ENCODE data around the gene IP6K3. TPM values are rescaled to one million over a fixed set of nuclear protein-coding genes. Genes with fewer than 3 reads are reported as not detected.
A peak's percentile ranks its signal among the peaks of the same experiment; 100 is the strongest.

IP6K3 gene
- total and polyA plus RNA-seq, 12 donors, result 0.06 to 1.6 (median 0.71) TPM; not detected in 3

DNA sequence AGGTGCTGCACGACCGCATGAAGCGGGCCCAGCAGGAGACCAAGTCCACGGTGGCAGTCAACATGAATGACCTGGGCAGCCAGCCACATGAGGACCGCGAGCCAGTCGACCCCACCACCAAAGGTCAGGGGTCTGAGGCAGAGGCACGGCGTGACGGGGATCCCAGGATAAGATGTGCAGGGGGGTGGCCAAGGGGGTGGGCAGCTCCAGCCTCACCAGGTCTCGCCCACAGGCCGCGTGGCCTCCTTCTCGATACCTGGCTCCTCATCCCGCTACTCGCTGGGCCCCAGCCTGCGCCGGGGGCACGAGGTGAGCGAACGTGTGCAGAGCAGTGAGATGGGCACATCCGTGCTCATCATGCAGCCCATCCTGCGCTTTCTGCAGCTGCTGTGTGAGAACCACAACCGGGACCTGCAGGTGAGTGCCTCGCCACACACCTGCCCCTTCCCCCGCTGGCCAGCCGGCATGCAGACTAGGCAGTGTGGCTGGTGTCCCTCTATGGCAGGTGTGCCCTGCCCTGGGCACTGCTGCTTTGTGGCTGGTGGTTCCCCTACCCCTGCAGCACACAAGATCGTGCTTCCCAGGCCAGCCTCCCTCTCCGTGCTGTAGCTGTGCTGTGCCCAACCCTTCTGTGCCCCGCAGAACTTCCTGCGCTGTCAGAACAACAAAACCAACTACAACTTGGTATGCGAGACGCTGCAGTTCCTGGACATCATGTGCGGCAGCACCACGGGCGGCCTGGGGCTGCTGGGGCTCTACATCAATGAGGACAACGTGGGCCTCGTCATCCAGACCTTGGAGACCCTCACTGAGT is 61.1 kb downstream of the IP6K3 start:
- 92 to 100% (median 94%) methylated on average over 6 to 38 of the region's 38 CpGs for WGBS, 4 donors
- TF ChIP-seq POLR2A (IDR thresholded peaks at IDR 0.05) (no peak), CTCF (IDR thresholded peaks at IDR 0.05) (no peak)
- Histone ChIP-seq H3K4me1 (replicated peaks in 1 of 2) (peaks cover 3 to 9% of the 10 kb centered on the region in 2 donors), H3K27ac (no peak overlapping the region), H3K9me3 (replicated peaks in 1 of 3) (no peaks in the 10 kb centered on the region), H3K36me3 (replicated peaks in 1 of 2) (peaks cover 0 to 48% of the 10 kb centered on the region in 2 donors), H3K4me3 (no peak overlapping the region), H3K27me3 (no peaks in the 10 kb centered on the region)
- intact Hi-C loops (cut with DNase I), result no loop called here
- DNase-seq, result no peak

DNA sequence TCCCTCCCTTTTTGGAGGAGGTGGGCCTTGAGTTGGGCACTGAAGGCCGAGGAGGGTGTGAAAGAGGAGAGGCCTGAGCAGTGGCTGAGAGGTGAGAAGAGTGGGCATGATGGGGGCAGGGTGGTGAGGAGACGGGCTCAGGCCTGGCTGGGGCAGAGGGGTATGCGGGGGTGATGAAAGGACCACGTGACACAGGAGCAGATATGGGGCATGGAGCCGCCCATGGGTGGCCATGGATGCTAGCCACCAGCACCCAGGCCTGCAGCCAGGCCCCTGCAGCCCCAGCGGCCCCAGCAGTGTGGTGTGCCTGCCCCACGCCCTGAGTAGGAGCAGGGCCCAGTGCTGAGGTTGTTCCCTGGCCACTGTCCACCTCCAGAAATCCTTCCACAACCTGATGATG is 61.7 kb downstream of the IP6K3 start:
- TF ChIP-seq CTCF (IDR thresholded peaks at IDR 0.05) (no peak), POLR2A (IDR thresholded peaks at IDR 0.05) (no peak)
- no peaks in the 10 kb centered on the region for H3K9me3 ChIP-seq (replicated peaks in 1 of 3)
- WGBS, 4 donors, result 91 to 96% (median 93%) methylated on average over 4 to 7 of the region's 7 CpGs
- no peaks in the 10 kb centered on the region for H3K27me3 ChIP-seq
- peaks cover 3 to 9% of the 10 kb centered on the region in 2 donors for H3K4me1 ChIP-seq (replicated peaks in 1 of 2)
- no peak for DNase-seq
- H3K27ac ChIP-seq, result no peak overlapping the region
- intact Hi-C loops (cut with DNase I), result no loop called here
- no peak overlapping the region for H3K4me3 ChIP-seq
- peaks cover 0 to 52% of the 10 kb centered on the region in 2 donors for H3K36me3 ChIP-seq (replicated peaks in 1 of 2)

DNA sequence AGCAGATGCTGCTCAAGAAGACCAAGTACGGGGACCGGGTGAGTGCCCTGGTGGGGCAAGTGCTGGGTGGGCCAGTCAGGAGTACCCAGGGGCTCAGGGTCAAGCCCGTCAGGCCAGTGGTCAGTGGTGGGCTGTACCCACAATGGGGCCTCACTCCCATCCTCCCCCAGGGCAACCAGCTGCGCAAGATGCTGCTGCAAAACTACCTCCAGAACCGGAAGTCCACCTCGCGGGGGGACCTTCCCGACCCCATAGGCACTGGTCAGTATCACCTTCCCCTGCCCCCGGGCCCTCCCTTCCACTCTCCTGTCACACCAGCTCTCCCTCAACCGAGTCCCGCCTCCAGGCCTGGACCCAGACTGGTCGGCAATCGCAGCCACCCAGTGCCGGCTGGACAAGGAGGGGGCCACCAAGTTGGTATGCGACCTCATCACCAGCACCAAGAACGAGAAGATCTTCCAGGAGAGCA is 62.2 kb downstream of the IP6K3 start:
- Histone ChIP-seq H3K27me3 (no peaks in the 10 kb centered on the region), H3K9me3 (replicated peaks in 1 of 3) (no peaks in the 10 kb centered on the region), H3K4me1 (replicated peaks in 1 of 2) (peaks cover 3 to 9% of the 10 kb centered on the region in 2 donors), H3K36me3 (replicated peaks in 1 of 2) (peaks cover 0 to 50% of the 10 kb centered on the region in 2 donors), H3K27ac (no peak overlapping the region), H3K4me3 (no peak overlapping the region)
- 91 to 95% (median 94%) methylated on average over 10 to 16 of the region's 16 CpGs for WGBS, 4 donors
- no peak for DNase-seq
- intact Hi-C loops (cut with DNase I), result no loop called here
- no peak for TF ChIP-seq POLR2A (IDR thresholded peaks at IDR 0.05)
- no peak for TF ChIP-seq CTCF (IDR thresholded peaks at IDR 0.05)

- intact Hi-C loops (cut with DNase I), result no loop called here
- H3K36me3 ChIP-seq (replicated peaks in 1 of 2), result peaks cover 0 to 44% of the 10 kb centered on the region in 2 donors
- no peaks in the 10 kb centered on the region for H3K27me3 ChIP-seq
- H3K4me1 ChIP-seq (replicated peaks in 1 of 2), result peaks cover 3 to 9% of the 10 kb centered on the region in 2 donors
- no peak for TF ChIP-seq POLR2A (IDR thresholded peaks at IDR 0.05)
- TF ChIP-seq CTCF (IDR thresholded peaks at IDR 0.05), result peak in 2 of 6 experiments; percentile 14 to 32
- WGBS, 4 donors, result 53 to 80% (median 67%) methylated on average over 6 to 19 of the region's 19 CpGs
- no peak overlapping the region for H3K27ac ChIP-seq
- DNase-seq, result peak; percentile 61 to 85 (median 83)
- no peaks in the 10 kb centered on the region for H3K9me3 ChIP-seq (replicated peaks in 1 of 3)
- no peak overlapping the region for H3K4me3 ChIP-seq
Measured at GRCh38 chr6:33683576-33684427, 62.9 kb downstream of the IP6K3 start.

Measured in adrenal gland (tissue), 12 donors.